NB4 (cell line): ENCODE data around the gene NRN1.

Experiments
- CTCF ChIP-seq: IDR thresholded peaks from one replicate; pipeline ENCODE4 v1.5.1; 2012; ENCODE audit warnings: low read depth, low read length
- MAX ChIP-seq: IDR thresholded peaks from 2 replicates; pipeline ENCODE4 v1.6.1; 2011; ENCODE audit warnings: low read depth, low read length
- POLR2A ChIP-seq: IDR thresholded peaks from 2 replicates; pipeline ENCODE4 v1.6.1; 2011; ENCODE audit warnings: mild to moderate bottlenecking; ENCODE audit not compliant: insufficient read length; ENCODE audit errors: extremely low read depth

GRCh38 chr6:6003621-6004366, 2.9 kb downstream of the NRN1 start:
- TF ChIP-seq CTCF: no peak
- no peak for TF ChIP-seq POLR2A
- no peak for TF ChIP-seq MAX
